Upper lobe of left lung (tissue), 4 donors: ENCODE data around the gene ASB18.

Source experiments
- EP300 ChIP-seq, 4 donors: sonication (generic); formaldehyde crosslinking; IDR thresholded peaks; one replicate each; pipeline ENCODE4 v1.5.1; 2017; ENCODE audit warnings: antibody characterized with exemption in 4 of 4, control low read depth in 2 of 4
- POLR2A ChIP-seq, 4 donors: fragments of 450-650 bp; IDR thresholded peaks; one replicate each; pipeline ENCODE4 v1.5.1; 2016 to 2017; ENCODE audit warnings: antibody characterized with exemption in 4 of 4, mild to moderate bottlenecking in 2 of 4
- POLR2AphosphoS5 ChIP-seq, 2 donors: sonication (generic); formaldehyde crosslinking; IDR thresholded peaks; one replicate each; pipeline ENCODE4 v1.5.1; 2017; ENCODE audit warnings: antibody characterized with exemption in 2 of 2
- TF ChIP-seq, protein P1 (sequence below), 6 experiments: fragments of 450-650 bp in 4 of 6; fragments of 200-600 bp in 2 of 6; sonication (generic) in 2 of 6; IDR thresholded peaks; one replicate each; pipeline ENCODE4 v1.5.1; 2016 to 2019; ENCODE audit warnings: antibody characterized with exemption in 6 of 6

DNA sequence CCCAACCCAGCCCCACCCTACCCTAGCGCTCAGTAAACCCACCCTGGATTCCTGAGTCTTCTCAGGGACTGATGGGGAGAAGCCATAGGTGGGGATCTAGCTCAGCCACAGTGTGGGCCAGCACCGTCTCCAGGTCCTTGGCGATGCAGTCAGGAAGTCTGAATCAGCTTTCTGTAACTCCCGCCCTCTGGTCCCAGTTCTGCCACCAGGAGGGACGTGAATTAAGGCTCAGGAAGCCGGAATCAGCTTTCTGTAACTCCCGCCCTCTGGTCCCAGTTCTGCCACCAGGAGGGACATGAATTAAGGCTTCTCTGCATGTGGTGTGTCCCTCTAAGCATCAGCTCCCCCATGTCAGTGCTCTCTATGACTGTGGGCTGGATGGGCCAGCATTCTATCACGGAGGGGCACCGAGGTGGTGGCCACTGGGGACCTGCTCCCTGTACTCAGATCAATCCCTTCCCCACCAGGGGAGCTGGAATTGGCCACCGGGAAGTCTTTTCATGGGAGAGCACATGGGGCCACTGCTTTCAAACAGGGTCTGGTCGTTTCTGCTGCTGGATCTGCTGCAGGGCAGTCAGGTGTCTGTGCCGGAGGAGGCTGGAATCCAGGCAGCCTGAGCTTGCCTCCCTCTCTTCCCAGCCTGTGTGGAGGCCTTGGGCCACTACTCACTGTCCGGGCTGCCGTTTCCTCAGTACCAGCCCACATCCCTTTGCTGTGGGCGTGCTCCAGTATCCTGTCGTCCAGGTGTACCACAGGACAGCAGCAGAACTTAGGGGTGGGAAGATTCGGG, 24.7 kb downstream of the ASB18 start:
- TF ChIP-seq, protein P1, sequence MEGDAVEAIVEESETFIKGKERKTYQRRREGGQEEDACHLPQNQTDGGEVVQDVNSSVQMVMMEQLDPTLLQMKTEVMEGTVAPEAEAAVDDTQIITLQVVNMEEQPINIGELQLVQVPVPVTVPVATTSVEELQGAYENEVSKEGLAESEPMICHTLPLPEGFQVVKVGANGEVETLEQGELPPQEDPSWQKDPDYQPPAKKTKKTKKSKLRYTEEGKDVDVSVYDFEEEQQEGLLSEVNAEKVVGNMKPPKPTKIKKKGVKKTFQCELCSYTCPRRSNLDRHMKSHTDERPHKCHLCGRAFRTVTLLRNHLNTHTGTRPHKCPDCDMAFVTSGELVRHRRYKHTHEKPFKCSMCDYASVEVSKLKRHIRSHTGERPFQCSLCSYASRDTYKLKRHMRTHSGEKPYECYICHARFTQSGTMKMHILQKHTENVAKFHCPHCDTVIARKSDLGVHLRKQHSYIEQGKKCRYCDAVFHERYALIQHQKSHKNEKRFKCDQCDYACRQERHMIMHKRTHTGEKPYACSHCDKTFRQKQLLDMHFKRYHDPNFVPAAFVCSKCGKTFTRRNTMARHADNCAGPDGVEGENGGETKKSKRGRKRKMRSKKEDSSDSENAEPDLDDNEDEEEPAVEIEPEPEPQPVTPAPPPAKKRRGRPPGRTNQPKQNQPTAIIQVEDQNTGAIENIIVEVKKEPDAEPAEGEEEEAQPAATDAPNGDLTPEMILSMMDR (IDR thresholded peaks at IDR 0.05) = no peak
- no peak for TF ChIP-seq POLR2AphosphoS5 (IDR thresholded peaks at IDR 0.05)
- no peak for TF ChIP-seq POLR2A (IDR thresholded peaks at IDR 0.05)
- no peak for TF ChIP-seq EP300 (IDR thresholded peaks at IDR 0.05)
